PC-9 (cell line): ENCODE data around the gene DNMT3L.

Experiments used
- EZH2 ChIP-seq: fragments of 200-600 bp; sonication (generic); IDR thresholded peaks from 2 replicates; pipeline ENCODE4 v1.8.0; 2017; ENCODE audit warnings: antibody characterized with exemption, low read depth
- TF ChIP-seq, protein P1 (sequence below): fragments of 200-600 bp; sonication (generic); conservative IDR thresholded peaks from 2 replicates; pipeline ENCODE4 v1.6.1; 2017; ENCODE audit warnings: mixed run types, antibody characterized with exemption, mild to moderate bottlenecking, moderate library complexity

DNA sequence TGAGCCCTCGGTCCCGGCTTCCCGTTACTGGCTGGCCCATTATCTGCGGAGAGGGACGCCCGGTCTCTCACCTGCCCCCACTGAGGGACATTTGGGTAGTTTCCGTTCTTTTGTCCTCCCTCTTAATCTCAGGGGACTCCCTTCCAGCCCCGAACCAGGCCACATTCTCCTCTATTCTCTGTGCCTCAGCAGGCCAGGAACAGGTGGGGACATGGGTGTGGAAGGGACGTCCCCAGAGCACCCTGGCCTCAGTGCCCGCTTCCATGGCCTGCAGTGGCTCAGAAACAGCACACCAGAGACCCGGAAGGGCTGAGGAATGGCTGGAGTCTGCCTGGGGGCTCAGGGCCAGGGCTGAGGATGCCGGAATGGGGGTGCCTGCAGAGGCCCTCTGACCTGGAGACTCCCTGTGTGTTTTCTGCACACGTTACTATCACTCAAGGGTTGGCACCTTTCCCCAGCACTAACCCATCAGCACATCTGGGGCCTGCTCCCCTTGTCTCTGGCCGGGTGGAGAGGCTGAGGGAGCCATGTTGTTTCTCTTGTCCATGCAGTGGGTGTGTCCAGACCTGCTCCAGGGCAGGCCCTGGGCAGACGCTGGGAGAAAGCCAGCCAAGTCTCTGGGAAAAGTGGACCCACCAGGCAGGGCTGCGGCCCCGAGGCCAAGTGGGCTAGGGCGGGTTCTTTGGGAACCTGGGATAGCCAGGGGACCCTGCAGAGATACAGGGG is 10.0 kb upstream of the DNMT3L start:
- TF ChIP-seq, protein P1, sequence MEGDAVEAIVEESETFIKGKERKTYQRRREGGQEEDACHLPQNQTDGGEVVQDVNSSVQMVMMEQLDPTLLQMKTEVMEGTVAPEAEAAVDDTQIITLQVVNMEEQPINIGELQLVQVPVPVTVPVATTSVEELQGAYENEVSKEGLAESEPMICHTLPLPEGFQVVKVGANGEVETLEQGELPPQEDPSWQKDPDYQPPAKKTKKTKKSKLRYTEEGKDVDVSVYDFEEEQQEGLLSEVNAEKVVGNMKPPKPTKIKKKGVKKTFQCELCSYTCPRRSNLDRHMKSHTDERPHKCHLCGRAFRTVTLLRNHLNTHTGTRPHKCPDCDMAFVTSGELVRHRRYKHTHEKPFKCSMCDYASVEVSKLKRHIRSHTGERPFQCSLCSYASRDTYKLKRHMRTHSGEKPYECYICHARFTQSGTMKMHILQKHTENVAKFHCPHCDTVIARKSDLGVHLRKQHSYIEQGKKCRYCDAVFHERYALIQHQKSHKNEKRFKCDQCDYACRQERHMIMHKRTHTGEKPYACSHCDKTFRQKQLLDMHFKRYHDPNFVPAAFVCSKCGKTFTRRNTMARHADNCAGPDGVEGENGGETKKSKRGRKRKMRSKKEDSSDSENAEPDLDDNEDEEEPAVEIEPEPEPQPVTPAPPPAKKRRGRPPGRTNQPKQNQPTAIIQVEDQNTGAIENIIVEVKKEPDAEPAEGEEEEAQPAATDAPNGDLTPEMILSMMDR = no peak
- TF ChIP-seq EZH2 = no peak
